ENCODE data around the gene RALGAPB. TPM values are rescaled to one million over a fixed set of nuclear protein-coding genes. Genes with fewer than 3 reads are reported as not detected.

The RALGAPB gene
- total and polyA plus RNA-seq, 12 donors: 8.4 to 28.2 (median 25.6) TPM

- intact Hi-C loops (cut with DNase I): no loop called here
- Histone ChIP-seq H3K9me3 (no peaks in the 10 kb centered on the region), H3K27ac (peak overlapping the region in 3 of 10 donors; percentile 5 to 96 (median 94)), H3K27me3 (no peaks in the 10 kb centered on the region), H3K36me3 (no peaks in the 10 kb centered on the region), H3K4me3 (no peak overlapping the region), H3K4me1 (peaks cover 3 to 38% (median 24%) of the 10 kb centered on the region in 9 donors)
- DNase-seq (no peak), ATAC-seq (no peak)
- 79 to 82% methylated on average over 1 of the region's 1 CpG for WGBS, 2 donors
- TF ChIP-seq, protein P1, sequence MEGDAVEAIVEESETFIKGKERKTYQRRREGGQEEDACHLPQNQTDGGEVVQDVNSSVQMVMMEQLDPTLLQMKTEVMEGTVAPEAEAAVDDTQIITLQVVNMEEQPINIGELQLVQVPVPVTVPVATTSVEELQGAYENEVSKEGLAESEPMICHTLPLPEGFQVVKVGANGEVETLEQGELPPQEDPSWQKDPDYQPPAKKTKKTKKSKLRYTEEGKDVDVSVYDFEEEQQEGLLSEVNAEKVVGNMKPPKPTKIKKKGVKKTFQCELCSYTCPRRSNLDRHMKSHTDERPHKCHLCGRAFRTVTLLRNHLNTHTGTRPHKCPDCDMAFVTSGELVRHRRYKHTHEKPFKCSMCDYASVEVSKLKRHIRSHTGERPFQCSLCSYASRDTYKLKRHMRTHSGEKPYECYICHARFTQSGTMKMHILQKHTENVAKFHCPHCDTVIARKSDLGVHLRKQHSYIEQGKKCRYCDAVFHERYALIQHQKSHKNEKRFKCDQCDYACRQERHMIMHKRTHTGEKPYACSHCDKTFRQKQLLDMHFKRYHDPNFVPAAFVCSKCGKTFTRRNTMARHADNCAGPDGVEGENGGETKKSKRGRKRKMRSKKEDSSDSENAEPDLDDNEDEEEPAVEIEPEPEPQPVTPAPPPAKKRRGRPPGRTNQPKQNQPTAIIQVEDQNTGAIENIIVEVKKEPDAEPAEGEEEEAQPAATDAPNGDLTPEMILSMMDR (IDR thresholded peaks at IDR 0.05): no peak
Measured at GRCh38 chr20:38471245-38471644, 1.4 kb upstream of the RALGAPB start.

- Histone ChIP-seq H3K36me3 (no peaks in the 10 kb centered on the region), H3K4me3 (peak overlapping the region; percentile 34 to 92 (median 86)), H3K27me3 (no peaks in the 10 kb centered on the region), H3K9me3 (no peaks in the 10 kb centered on the region), H3K4me1 (peaks cover 3 to 40% (median 24%) of the 10 kb centered on the region in 9 donors), H3K27ac (peak overlapping the region; percentile 38 to 96 (median 92))
- intact Hi-C loops (cut with DNase I): loop anchor here in 3 of 10 donors (1.0 to 2.0 kb wide), 3 partner anchors 25 to 37 kb away; partner anchors contain the start of gene SNHG17 (in 1 of the 3)
- TF ChIP-seq, protein P1 (IDR thresholded peaks at IDR 0.05): peak in 1 of 9 donors; percentile 24
- 17 to 20% methylated on average over 12 of the region's 12 CpGs for WGBS, 2 donors
- DNase-seq: no peak
- peak in 1 of 8 donors; percentile 3 for ATAC-seq
Measured at GRCh38 chr20:38471987-38472512, 593 bp upstream of the RALGAPB start.

- no peaks in the 10 kb centered on the region for H3K27me3 ChIP-seq
- H3K9me3 ChIP-seq: no peaks in the 10 kb centered on the region
- 11 to 12% methylated on average over 10 of the region's 10 CpGs for WGBS, 2 donors
- peaks cover 3 to 40% (median 24%) of the 10 kb centered on the region in 9 donors for H3K4me1 ChIP-seq
- no peaks in the 10 kb centered on the region for H3K36me3 ChIP-seq
- ATAC-seq (no peak), DNase-seq (peak in 1 of 2 donors; percentile 32)
- intact Hi-C loops (cut with DNase I): loop anchor here in 2 of 10 donors (2.0 kb wide), 2 partner anchors 27 to 39 kb away; partner anchors contain the start of gene SNHG17 (in 1 of the 2)
- TF ChIP-seq, protein P1 (IDR thresholded peaks at IDR 0.05): no peak
- H3K27ac ChIP-seq: peak overlapping the region in 9 of 10 donors; percentile 81 to 96 (median 92)
- H3K4me3 ChIP-seq: peak overlapping the region; percentile 73 to 92 (median 86)
Measured at GRCh38 chr20:38473367-38473795, 738 bp downstream of the RALGAPB start.

DNA sequence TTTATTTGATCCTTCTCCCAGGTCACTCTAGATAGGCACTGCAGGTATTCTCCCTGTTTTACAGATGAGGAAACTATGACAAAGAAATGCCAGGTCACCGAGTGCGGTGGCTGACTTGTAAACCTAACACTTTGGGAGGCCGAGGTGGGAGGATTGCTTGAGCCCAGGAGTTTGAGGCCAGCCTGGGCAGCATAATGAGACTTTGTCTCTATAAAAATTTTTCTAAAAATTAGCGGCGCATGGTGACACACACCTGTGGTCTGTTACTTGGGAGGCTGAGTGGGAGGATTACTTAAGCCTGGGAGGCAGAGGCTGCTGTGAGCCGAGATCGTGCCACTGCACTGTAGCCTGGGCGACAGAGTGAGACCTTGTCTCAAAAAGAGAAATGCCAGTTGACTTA, 5.1 kb downstream of the RALGAPB start:
- intact Hi-C loops (cut with DNase I): no loop called here
- TF ChIP-seq, protein P1 (IDR thresholded peaks at IDR 0.05): no peak
- Histone ChIP-seq H3K4me3 (no peak overlapping the region), H3K36me3 (peaks cover 0 to 13% (median 0%) of the 10 kb centered on the region in 9 donors), H3K27ac (no peak overlapping the region), H3K9me3 (no peaks in the 10 kb centered on the region), H3K4me1 (peaks cover 3 to 35% (median 21%) of the 10 kb centered on the region in 9 donors), H3K27me3 (no peaks in the 10 kb centered on the region)
- no peak for DNase-seq
- WGBS, 2 donors: 97 to 98% methylated on average over 8 of the region's 8 CpGs
- no peak for ATAC-seq
